Loucy (cell line): ENCODE data around the gene TAF13.

Experiments
- H2AFZ ChIP-seq: fragments of 200-600 bp; sonication (generic); 2 replicates; pipeline ENCODE4 v1.6.0; 2016; ENCODE audit warnings: antibody characterized with exemption, mild to moderate bottlenecking, low read length, moderate library complexity
- H3F3A ChIP-seq: fragments of 200-600 bp; 2 replicates; pipeline ENCODE4 v1.6.0; 2016; ENCODE audit warnings: antibody characterized with exemption, low read depth, mild to moderate bottlenecking
- H3K27me3 ChIP-seq: fragments of 200-600 bp; sonication (generic); 2 replicates; pipeline ENCODE4 v1.6.1; 2014; ENCODE audit warnings: low read length, mild to moderate bottlenecking; ENCODE audit not compliant: insufficient read depth, poor library complexity, severe bottlenecking
- H3K36me3 ChIP-seq: fragments of 200-600 bp; sonication (generic); 2 replicates; pipeline ENCODE4 v1.6.1; 2016; ENCODE audit warnings: low read length; ENCODE audit not compliant: insufficient read depth
- H3K4me1 ChIP-seq: fragments of 200-600 bp; sonication (generic); 2 replicates; pipeline ENCODE4 v1.5.1; 2014; ENCODE audit warnings: low read length, mild to moderate bottlenecking; ENCODE audit not compliant: insufficient read depth, poor library complexity, severe bottlenecking
- H3K4me2 ChIP-seq: fragments of 200-600 bp; sonication (generic); 2 replicates; pipeline ENCODE4 v1.6.0; 2014; ENCODE audit warnings: antibody characterized with exemption, low read length, low read depth, mild to moderate bottlenecking; ENCODE audit not compliant: poor library complexity, severe bottlenecking
- H3K4me3 ChIP-seq: fragments of 200-600 bp; sonication (generic); 2 replicates; pipeline ENCODE4 v1.5.1; 2014; ENCODE audit warnings: low read length, mild to moderate bottlenecking, mixed read lengths; ENCODE audit not compliant: poor library complexity, severe bottlenecking
- H3K79me2 ChIP-seq: fragments of 200-600 bp; sonication (generic); 2 replicates; pipeline ENCODE4 v1.6.1; 2014; ENCODE audit warnings: low read length; ENCODE audit not compliant: insufficient read depth
- H3K9ac ChIP-seq: fragments of 200-600 bp; sonication (generic); 2 replicates; pipeline ENCODE4 v1.6.0; 2014; ENCODE audit warnings: mild to moderate bottlenecking, low read depth, low read length, moderate library complexity; ENCODE audit not compliant: poor library complexity, severe bottlenecking
- H3K9me2 ChIP-seq: fragments of 200-600 bp; sonication (generic); replicated peaks from 2 replicates; pipeline ENCODE4 v1.6.1; 2016; ENCODE audit warnings: low read depth, low read length, mixed read lengths
- H3K9me3 ChIP-seq: fragments of 200-600 bp; sonication (generic); 2 replicates; pipeline ENCODE4 v1.6.1; 2014; ENCODE audit warnings: mild to moderate bottlenecking, antibody characterized with exemption, low read length, low read depth; ENCODE audit not compliant: insufficient read depth
- H4K20me1 ChIP-seq: fragments of 200-600 bp; sonication (generic); 2 replicates; pipeline ENCODE4 v1.6.0; 2014; ENCODE audit warnings: antibody characterized with exemption, low read length, mild to moderate bottlenecking; ENCODE audit not compliant: insufficient read depth, poor library complexity, severe bottlenecking
- CTCF ChIP-seq: fragments of 200-600 bp; sonication (generic); conservative IDR thresholded peaks from 2 replicates; pipeline ENCODE4 v1.5.1; 2014; ENCODE audit warnings: mild to moderate bottlenecking, antibody characterized with exemption, low read length
- EZH2phosphoT487 ChIP-seq: fragments of 200-600 bp; IDR thresholded peaks from 2 replicates; pipeline ENCODE4 v1.6.1; 2018; ENCODE audit warnings: antibody characterized with exemption, mild to moderate bottlenecking, moderate library complexity, borderline replicate concordance

Gene TAF13

GRCh38 chr1:109078317-109078716, 2.5 kb upstream of the TAF13 start:
- Histone ChIP-seq H3K9ac (no peak overlapping the region), H3K9me3 (no peaks in the 10 kb centered on the region), H2AFZ (no peak overlapping the region), H3K9me2 (no peaks in the 10 kb centered on the region), H3K36me3 (no peaks in the 10 kb centered on the region), H3K4me3 (no peak overlapping the region), H3K79me2 (peaks cover 13% of the 10 kb centered on the region), H3K4me1 (peaks cover 11% of the 10 kb centered on the region), H3K4me2 (no peak overlapping the region), H4K20me1 (peaks cover 7% of the 10 kb centered on the region), H3K27me3 (no peaks in the 10 kb centered on the region), H3F3A (no peaks in the 10 kb centered on the region)
- TF ChIP-seq CTCF (no peak), EZH2phosphoT487 (no peak)

- Histone ChIP-seq H3K27me3 (no peaks in the 10 kb centered on the region), H3K9me2 (no peaks in the 10 kb centered on the region), H2AFZ (no peak overlapping the region), H3F3A (no peaks in the 10 kb centered on the region), H3K79me2 (no peaks in the 10 kb centered on the region), H3K4me2 (no peak overlapping the region), H3K9me3 (no peaks in the 10 kb centered on the region), H4K20me1 (peaks cover 4% of the 10 kb centered on the region), H3K4me3 (no peak overlapping the region), H3K9ac (no peak overlapping the region), H3K4me1 (no peaks in the 10 kb centered on the region), H3K36me3 (peaks cover under 1% of the 10 kb centered on the region; the same call in 1 of the 2 replicates)
- no peak for TF ChIP-seq CTCF
- no peak for TF ChIP-seq EZH2phosphoT487
Measured at GRCh38 chr1:109069294-109069693, 6.5 kb downstream of the TAF13 start.

GRCh38 chr1:109067883-109068282, 7.9 kb downstream of the TAF13 start:
- Histone ChIP-seq H3K4me1 (no peaks in the 10 kb centered on the region), H2AFZ (no peak overlapping the region), H3K4me2 (no peak overlapping the region), H3K36me3 (peaks cover 4% of the 10 kb centered on the region; the same call in 1 of the 2 replicates), H3K9ac (no peak overlapping the region), H3K9me3 (no peaks in the 10 kb centered on the region), H3K27me3 (no peaks in the 10 kb centered on the region), H3F3A (no peaks in the 10 kb centered on the region), H3K4me3 (no peak overlapping the region), H3K79me2 (no peaks in the 10 kb centered on the region), H4K20me1 (peaks cover 4% of the 10 kb centered on the region), H3K9me2 (no peaks in the 10 kb centered on the region)
- TF ChIP-seq CTCF (no peak), EZH2phosphoT487 (no peak)
